NCI-H748 (cell line): ENCODE measurements around the gene TSC22D2.
A peak's percentile ranks its signal among the peaks of the same experiment; 100 is the strongest.
"Not testable (repeated sequence)": the region's sequence is repeated elsewhere in the genome, so short reads cannot be mapped to it uniquely, and the experiment has no call there.

ENCODE experiments used
- DNase-seq: peaks from one replicate; lab custom pipeline; 2025; ENCODE audit not compliant: unreplicated experiment; lab: John Stamatoyannopoulos, UW

Gene TSC22D2

DNA sequence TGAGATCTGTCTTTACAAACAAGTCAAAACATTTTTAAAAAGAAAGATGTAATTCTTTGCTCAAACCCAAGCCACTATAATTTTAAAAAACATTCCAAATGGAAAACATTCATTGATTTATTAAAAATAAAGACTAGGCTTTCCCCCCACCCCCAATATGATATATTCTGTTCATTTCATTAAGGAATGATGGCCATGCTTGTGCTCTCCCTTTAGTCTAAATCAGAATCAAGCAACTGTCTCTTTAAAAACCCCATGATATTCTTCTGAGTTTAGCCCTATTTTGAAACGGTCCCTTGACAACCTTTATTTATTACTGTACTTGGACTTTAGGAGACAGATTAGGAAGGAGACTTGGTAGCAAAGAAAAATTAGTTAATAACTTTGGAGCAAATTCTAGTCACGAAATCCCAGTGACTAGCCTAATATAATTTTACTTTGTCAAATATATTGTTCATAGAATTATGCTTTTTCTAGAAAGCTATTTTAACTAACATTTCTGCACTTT lies 38.4 kb downstream of the TSC22D2 start:
- DNase-seq = no peak

- no peak for DNase-seq
Measured at GRCh38 chr3:150447084-150447483, 39.0 kb downstream of the TSC22D2 start.

- DNase-seq = no peak
Measured at GRCh38 chr3:150447631-150448465, 39.8 kb downstream of the TSC22D2 start.

GRCh38 chr3:150449169-150449721 lies 41.1 kb downstream of the TSC22D2 start:
- no peak for DNase-seq

DNA sequence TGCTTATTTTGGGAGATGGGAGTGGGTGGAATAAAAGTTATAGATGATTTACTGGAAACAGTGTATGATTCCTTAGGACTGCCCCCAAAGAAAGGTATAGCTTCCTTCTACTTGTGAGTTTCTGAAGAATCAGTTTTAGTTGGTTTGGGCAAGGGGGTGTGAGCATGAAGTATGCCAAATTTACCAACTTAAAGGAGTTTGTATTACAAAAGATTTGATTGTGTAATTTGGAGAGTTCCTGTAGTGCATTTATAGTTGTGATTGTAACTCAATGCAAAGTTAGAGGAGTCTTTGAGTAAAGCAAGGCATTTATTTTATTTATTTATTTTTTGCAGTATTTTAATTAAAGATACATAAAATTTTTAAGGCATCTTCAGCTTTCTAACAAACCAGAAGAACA lies 42.8 kb downstream of the TSC22D2 start:
- DNase-seq = no peak

GRCh38 chr3:150451329-150452048 lies 43.4 kb downstream of the TSC22D2 start:
- DNase-seq = no peak

DNA sequence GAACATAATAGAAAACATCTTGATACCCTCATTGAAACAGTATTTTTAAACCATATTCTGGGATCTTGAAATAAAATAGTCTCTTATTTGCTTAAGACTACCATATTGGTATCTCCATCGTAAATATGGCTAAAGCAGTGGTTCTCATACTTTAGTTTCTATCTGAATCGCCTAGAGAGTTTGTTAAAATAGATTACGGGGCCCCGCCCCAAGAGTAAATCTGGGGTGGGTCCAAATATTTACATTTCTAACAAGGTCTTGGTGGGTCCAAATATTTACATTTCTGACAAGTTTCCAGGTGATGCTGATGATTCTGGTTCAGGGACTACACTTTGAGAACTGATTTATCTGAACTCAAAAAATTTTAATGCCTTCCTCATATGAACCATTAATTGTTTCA lies 45.3 kb downstream of the TSC22D2 start:
- peak; percentile 75 for DNase-seq

- DNase-seq = peak; percentile 12
Measured at GRCh38 chr3:150454085-150454484, 46.0 kb downstream of the TSC22D2 start.

GRCh38 chr3:150454622-150455021 lies 46.5 kb downstream of the TSC22D2 start:
- DNase-seq = no peak

GRCh38 chr3:150455341-150455740 lies 47.2 kb downstream of the TSC22D2 start:
- no peak for DNase-seq

- no peak for DNase-seq
Measured at GRCh38 chr3:150458001-150458400, 49.9 kb downstream of the TSC22D2 start.

- DNase-seq = no peak
Measured at GRCh38 chr3:150460484-150460883, 52.4 kb downstream of the TSC22D2 start.

DNA sequence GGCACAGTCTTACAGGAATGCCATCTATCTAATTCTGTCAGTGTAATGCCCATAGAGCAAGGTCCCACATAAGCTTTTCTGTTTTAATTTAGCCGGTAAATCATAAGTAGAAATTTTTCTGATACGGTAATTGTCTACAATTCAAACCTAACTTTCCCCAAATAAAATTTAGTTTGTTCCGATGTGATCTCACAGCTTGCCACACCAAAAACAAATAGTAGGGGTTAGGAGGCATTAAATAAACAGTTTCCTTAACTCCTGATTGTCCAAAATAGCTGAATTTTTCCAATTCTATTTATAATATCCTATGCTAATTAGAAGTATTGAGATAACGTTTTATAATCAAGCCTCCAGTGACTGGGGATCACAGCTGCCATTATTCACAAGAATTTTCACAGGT lies 53.3 kb downstream of the TSC22D2 start:
- DNase-seq = no peak

DNA sequence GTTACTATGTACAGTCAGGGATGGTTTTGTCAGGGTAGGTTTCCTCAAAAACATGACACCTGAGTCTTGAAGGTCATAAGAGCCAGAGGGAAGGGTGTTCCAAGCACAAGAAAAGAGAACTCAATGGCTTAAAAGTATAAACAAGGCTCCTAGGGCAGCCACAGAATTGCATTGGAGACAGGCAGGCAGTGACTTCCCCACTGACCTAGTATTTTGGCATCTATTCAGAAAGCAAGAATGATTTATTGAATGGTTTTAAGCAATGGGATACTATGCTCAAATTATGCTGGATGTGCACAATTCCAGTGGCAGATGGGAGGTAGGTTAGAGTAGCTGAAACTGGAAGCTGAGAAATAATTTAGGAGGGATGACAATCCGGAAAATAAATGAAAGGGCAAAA lies 54.0 kb downstream of the TSC22D2 start:
- no peak for DNase-seq

- no peak for DNase-seq
Measured at GRCh38 chr3:150464684-150465083, 56.6 kb downstream of the TSC22D2 start.

- no peak for DNase-seq
Measured at GRCh38 chr3:150467381-150467780, 59.3 kb downstream of the TSC22D2 start.

GRCh38 chr3:150469031-150469930 lies 61.2 kb downstream of the TSC22D2 start:
- DNase-seq = no peak

DNA sequence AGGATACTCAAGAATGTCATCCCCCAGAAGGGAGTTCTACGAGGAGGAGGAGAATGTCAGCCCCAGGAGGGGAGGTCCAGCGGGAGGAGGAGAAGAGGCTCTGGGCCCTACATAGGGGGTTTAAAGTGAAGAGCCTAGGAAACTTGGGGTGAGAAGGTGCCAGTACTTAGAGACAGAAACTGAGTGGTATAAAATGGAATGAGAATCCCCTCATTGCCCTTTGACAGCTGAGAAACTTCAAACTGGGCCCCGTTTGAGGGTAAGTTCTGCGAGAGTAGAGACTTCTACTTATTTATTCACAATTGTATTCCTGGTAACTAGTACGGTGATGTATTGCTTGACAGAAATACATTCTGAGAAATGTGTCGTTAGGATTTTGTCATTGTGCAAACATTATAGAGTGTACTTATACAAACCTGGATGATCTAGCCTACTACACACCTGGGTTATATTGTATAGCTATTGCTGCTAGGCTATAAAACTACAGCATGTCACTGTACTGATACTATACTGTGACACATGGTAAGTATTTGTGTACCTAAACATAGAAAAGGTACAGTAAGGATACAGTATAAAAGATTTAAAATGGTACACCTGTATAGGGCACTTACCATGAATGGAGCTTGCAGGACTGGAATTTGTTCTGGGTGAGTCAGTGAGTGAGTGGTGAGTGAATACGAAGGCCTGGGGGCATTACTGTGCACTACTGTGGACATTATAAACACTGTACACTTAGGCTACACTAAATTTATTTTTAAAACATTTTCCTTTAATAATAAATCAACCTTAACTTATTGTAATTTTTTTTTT lies 62.0 kb downstream of the TSC22D2 start:
- no peak for DNase-seq

DNA sequence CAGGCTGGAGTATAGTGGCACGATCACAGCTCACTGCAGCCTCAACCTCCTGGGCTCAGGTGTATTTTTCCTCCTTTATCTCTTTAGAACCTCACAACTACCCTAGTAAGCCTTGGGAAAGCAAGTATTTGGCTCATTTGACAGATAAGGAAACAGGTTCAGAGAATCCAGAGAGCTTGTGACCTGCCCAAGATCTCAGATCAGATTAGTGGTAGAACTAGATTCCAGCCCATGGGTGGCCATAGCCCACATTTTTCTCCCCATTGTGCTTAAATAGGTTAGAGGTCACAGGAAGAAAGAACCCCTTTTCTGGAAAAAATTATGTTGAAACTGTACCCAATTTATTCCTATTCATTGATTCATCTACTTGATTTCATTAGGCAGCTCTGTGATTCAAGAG lies 64.3 kb downstream of the TSC22D2 start:
- no peak for DNase-seq

DNA sequence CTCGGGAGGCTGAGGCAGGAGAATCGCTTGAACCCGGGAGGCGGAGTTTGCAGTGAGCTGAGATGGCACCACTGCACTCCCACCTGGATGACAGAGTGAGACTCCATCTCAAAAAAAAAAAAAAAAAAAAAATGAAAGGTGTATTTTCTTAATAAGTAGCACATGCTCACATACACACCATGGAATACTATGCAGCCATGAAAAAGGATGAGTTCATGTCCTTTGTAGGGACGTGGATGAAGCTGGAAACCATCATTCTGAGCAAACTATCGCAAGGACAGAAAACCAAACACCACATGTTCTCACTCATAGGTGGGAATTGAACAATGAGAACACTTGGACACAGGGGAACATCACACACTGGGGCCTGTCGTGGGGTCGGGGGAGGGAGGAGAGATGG lies 65.1 kb downstream of the TSC22D2 start:
- not testable (repeated sequence) for DNase-seq
